ENCODE data around the gene BCAN.
A peak's percentile ranks its signal among the peaks of the same experiment; 100 is the strongest.

BCAN gene

GRCh38 chr1:156677616-156678596 is 36.0 kb downstream of the BCAN start:
- no peak for DNase-seq (ENCODE audit: low read depth)

DNA sequence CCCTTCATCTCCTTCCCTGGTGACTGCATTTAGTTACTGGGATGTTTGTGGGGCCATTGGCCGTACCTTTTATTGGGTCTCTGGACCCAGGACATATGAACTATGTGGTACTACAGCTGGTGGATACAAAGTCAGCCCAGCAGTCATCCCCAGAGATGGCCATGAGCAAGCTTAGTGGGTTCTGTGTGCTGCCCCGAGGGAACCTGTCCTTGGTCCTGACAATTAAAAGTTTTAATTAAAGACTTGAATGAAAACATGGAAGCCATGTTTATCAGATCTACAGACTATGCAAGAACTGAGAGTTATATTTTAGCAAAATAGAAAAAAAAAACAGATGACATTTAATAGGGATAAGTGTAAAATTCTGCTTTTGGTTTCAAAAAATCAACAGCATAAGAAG is 38.1 kb downstream of the BCAN start:
- no peak for DNase-seq (ENCODE audit: low read depth)

GRCh38 chr1:156681196-156681960 is 39.5 kb downstream of the BCAN start:
- no peak for DNase-seq (ENCODE audit: low read depth)

- no peak for DNase-seq (ENCODE audit: low read depth)
Observed at GRCh38 chr1:156682166-156682890, 40.4 kb downstream of the BCAN start.

- DNase-seq (ENCODE audit: low read depth), result peak; percentile 69
Observed at GRCh38 chr1:156684227-156684782, 42.4 kb downstream of the BCAN start.

- DNase-seq (ENCODE audit: low read depth), result peak; percentile 68
Observed at GRCh38 chr1:156689035-156689952, 47.4 kb downstream of the BCAN start.

- no peak for DNase-seq (ENCODE audit: low read depth)
Observed at GRCh38 chr1:156689953-156690674, 48.2 kb downstream of the BCAN start.

GRCh38 chr1:156690675-156691036 is 48.7 kb downstream of the BCAN start:
- DNase-seq (ENCODE audit: low read depth), result no peak

GRCh38 chr1:156691191-156691590 is 49.3 kb downstream of the BCAN start:
- DNase-seq (ENCODE audit: low read depth), result no peak

DNA sequence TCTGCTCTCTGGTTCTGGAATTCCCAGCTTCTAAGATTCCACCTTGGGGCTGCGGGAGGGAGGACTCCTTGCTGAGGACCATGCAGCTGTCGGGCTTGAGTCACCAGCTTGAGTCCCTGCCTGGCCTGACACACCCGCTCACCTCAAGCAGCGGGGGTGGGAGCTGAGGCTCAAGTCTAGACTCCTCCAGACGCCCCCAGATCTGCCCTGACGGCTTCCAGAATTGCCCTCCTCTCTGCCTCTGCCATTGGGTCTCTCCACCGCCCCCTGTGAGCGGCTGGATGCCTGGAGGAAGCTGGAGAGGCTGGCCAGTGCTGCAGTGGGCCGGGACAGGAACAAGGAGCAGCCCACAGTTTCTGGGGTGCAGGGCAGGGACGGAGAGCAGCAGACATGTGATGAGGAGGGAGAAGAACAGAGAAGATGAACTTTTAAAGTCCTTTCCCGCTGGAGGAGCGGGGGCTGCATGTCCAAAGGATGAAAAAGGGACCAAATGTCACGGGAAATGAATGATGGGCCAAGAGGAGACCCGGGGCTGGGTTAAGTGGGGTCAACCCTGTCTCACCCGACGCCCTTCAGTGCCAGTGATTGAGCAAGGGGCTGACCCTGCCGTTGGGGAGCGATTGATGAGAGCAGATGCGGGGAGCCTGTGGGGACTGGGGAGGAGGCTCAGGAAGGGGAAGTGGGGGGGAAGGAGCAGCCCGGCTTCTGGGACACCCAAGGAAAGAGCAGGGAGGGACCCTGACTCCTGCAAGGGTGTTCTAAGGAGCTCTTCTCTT is 49.9 kb downstream of the BCAN start:
- DNase-seq (ENCODE audit: low read depth), result no peak

DNA sequence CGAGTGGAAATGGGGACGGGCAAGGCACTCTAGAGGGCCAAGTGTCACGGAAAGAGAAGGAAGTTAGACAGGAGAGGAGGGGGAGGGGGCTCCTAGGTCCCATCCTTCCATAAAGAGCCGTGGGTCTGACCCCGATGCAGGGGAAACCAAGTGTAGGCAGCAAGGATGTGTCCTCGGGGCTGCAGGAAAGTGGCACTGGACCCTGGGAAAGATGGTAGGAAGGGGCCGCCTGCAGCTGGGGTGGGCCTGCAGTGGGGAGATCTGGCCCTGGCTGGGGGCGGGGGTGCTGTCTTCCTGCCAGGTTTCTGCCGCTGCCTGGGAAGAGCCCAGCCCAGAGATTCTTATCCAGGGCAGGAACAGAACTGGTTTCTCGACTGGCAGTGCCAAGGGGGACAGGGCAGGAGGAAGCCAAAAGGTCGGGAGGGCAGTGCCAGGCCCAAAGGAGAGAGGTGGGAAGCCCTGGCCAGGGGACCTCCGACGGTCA is 50.6 kb downstream of the BCAN start:
- DNase-seq (ENCODE audit: low read depth), result no peak

- DNase-seq (ENCODE audit: low read depth), result no peak
Observed at GRCh38 chr1:156692925-156693847, 51.3 kb downstream of the BCAN start.

GRCh38 chr1:156693848-156694689 is 52.2 kb downstream of the BCAN start:
- DNase-seq (ENCODE audit: low read depth), result no peak

DNA sequence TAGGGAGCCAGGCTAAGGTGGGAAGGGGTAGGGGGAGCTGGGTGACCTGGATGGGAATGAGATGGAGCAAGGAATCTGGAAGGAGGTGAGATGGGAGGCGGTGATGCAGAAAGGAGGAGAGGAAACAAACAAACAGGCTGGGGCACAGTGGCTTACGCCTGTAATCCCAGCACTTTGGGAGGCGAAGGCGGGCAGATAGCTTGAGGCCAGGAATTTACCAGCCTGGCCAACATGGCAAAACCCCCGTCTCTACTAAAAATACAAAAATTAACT is 52.7 kb downstream of the BCAN start:
- no peak for DNase-seq (ENCODE audit: low read depth)

DNA sequence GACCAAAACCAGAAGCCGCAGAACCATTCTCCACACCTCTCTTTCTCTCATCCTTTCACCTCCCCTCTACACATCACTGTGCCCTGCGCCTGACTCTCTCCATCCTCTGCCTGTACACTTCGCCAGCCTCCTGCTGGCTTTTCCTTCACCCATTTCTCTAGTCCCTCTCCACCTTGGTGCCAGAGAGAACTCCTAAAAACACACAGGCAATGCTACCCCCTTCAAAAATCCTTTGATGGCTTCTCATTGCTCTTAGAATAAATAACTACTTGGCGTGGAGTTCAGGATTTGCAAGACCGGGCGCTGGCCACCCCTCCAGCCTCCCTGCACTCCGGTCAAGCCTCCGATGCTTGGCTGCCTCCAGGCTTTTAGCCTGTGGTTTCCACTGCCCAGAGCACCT is 54.8 kb downstream of the BCAN start:
- DNase-seq (ENCODE audit: low read depth), result no peak

GRCh38 chr1:156697481-156697880 is 55.6 kb downstream of the BCAN start:
- no peak for DNase-seq (ENCODE audit: low read depth)

GRCh38 chr1:156698995-156699394 is 57.1 kb downstream of the BCAN start:
- no peak for DNase-seq (ENCODE audit: low read depth)
